GM10847 (cell line): ENCODE measurements around the gene GGNBP2.

Source experiments
- POLR2A ChIP-seq: IDR thresholded peaks from 2 replicates; pipeline ENCODE4 v1.6.1; 2011; ENCODE audit not compliant: insufficient read length; ENCODE audit errors: extremely low read depth

GGNBP2 gene

GRCh38 chr17:36623281-36623680 is 78.6 kb downstream of the GGNBP2 start:
- no peak for TF ChIP-seq POLR2A

DNA sequence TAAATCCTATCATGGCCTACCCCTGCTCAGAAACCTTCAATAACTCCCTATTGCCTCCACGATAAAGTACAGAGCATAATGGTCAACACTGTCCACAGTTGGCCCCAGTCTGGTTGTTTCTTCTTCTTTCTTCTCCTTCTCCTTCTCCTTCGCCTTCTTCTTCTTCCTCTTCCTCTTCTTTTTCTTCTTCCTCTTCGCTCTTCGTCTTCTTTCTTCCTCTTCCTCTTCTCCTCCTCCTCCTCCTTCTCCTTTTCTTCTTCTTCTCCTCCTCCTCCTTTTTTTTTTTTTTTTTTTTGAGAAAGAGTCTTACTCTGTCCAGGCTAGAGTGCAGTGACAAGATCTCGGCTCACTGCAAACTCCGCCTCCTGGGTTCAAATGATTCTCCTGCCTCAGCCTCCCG is 80.5 kb downstream of the GGNBP2 start:
- TF ChIP-seq POLR2A = no peak

DNA sequence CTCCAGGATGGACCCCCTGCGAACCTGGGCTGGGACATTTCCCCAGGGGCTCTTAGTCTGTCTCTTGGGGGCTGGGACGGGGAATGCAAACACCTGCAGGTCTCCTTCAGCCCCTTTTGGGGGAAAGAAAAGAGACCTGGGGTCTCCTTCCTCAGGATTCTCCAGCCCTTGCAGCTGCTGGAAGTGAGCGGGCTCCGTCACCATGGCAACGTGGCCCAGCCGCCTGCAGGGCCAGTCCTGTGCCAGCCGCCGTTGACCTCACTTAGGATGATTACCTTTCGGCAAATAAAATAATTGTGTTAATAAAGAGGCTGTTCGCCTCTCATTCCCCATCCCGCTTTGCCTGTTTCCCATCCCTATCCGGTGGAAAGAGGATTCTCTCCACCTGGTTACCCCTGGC is 82.4 kb downstream of the GGNBP2 start:
- no peak for TF ChIP-seq POLR2A

GRCh38 chr17:36628576-36628975 is 83.9 kb downstream of the GGNBP2 start:
- no peak for TF ChIP-seq POLR2A

DNA sequence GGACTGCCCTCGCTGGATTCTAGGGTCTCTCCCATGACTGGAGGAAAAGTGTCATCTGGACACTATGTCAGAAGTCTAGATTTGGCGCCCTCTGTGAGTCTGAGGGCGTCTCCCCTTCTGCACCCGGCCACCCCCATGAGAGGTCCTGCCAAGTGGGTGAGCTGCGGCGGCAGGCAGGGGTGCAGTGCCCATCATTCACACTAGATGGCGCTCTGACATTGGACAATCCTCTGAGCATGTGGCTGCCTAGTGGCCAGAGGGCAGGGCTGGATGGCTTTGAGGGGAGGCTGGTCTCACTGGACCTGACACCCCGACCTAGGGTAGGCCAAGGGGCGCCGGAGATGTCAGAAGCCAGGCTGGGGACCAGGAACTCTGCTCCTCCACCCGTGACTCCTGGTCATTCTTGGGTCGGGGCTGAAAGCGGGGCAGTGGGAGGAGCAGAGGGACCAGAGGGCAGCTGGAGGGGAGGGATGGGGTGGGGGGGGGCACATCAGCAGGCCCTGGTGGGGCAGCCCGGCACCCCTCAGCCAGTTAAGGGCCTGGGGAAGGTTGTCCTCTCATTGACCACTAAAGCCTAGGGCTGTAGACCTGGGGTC is 84.6 kb downstream of the GGNBP2 start:
- TF ChIP-seq POLR2A = no peak

DNA sequence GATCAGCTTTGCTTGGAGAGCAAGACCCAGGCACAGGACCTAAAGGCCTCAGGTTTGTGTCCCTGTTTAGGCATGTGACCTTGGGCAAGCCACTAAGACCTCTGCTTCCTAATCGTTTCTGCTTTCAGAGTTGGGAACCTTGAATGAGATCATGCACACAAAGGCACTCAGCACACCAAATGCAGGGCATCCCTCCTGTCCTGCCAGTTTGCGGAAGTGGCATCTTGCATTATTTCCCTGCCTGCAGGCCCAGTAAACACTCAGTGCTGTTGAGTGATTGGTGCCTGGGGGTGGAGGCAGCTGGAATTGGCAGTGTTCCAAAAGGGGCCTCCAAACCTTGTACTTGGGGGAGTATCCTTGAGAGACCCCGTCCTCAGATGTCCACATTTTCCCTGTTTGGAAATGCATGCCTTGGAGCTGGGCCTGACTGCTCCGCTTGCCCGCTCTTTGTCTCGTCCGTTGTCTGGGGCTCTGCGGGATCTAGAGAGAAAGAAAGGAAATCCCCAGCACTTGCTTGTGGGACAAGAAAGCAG is 85.3 kb downstream of the GGNBP2 start:
- no peak for TF ChIP-seq POLR2A

DNA sequence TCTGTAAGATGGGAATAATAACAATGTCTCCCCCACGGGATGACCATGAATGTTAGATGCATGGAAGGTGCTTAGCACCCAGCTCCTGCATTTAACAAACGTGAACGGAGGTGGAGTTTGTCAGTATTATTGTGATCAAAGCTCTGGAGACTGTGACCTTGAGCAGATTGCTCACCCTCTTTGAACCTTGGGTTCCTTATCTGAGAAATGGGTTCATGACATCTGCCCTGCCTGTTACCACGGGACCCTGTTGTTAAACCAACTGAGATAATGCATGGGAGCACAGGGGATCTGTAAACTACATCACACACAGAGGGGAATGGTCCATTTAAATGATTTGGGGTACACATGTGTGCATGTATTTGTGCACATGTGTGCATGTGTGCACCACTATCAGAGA is 86.3 kb downstream of the GGNBP2 start:
- no peak for TF ChIP-seq POLR2A

DNA sequence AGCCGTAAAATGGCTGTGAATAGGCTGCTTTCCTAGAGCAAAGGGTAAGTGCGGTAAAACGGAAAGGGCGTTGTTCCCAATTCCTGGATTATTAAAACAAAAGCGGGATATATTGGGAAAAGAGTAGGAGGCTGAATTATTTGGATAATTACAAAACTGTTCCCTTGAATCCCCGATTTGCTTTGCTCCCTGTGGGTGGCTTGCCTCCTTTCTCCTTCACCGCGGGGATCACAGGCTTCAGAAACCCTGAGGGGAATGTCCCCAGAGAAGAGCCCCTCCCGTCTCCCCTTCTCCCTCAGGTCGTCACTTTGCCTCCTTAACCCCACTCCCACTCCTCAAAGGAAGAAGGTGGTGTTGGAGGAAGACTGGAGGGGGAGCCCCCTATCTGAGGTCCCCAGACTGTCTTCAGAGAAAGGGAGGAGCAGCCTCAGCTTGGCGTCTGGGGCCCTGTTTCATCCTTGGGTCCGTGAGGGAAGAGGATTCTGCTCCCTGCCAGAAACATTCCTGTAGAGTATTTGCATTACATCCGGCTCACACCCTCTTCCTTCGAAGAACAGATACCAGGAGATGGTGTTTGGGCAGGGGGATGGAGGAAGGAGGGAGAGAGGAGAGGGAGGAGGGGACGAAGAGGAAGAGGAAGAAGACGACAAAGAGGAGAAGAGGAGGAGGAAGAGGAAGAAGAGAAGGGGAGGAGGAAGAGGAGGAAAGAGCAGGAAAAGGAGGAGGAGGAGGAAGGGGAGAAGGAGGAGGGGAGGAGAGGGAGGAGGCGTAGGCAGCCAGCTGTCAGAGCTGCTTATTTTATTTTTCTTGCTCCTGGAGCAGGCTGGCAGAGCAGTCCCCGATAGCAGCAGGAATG is 88.4 kb downstream of the GGNBP2 start:
- no peak for TF ChIP-seq POLR2A
